GM10266 (cell line): ENCODE data around the gene HTR2A.

ENCODE experiments used
- DNase-seq: peaks from one replicate; pipeline ENCODE4 v3.0.0; 2012; ENCODE audit errors: extremely low spot score
- TF ChIP-seq, protein P1 (sequence below): IDR thresholded peaks from 2 replicates; pipeline ENCODE4 v1.5.1; 2012; ENCODE audit warnings: mild to moderate bottlenecking, low read depth; ENCODE audit not compliant: control insufficient read depth, insufficient read depth; ENCODE audit errors: missing control alignments

HTR2A gene

DNA sequence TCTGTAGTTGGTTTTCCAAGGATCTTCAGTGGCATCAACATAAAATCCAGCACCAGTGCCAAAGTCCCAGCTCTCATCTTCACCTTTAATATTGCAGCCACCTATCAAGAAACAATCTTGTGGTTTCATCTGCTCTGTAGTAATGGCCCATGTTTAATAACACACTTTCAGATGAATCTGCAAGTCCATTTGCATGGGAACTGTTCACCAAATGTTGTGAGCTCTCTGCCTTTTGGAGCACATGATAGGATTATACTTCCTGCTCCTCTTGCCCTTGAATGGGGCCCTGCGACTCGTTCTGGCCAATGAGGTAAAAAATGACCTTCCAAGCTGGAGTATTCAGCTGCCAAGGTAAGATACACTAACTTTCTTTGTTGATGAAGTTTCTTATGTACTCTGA lies 114.2 kb downstream of the HTR2A start:
- no peak for DNase-seq
- TF ChIP-seq, protein P1, sequence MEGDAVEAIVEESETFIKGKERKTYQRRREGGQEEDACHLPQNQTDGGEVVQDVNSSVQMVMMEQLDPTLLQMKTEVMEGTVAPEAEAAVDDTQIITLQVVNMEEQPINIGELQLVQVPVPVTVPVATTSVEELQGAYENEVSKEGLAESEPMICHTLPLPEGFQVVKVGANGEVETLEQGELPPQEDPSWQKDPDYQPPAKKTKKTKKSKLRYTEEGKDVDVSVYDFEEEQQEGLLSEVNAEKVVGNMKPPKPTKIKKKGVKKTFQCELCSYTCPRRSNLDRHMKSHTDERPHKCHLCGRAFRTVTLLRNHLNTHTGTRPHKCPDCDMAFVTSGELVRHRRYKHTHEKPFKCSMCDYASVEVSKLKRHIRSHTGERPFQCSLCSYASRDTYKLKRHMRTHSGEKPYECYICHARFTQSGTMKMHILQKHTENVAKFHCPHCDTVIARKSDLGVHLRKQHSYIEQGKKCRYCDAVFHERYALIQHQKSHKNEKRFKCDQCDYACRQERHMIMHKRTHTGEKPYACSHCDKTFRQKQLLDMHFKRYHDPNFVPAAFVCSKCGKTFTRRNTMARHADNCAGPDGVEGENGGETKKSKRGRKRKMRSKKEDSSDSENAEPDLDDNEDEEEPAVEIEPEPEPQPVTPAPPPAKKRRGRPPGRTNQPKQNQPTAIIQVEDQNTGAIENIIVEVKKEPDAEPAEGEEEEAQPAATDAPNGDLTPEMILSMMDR, result no peak

DNA sequence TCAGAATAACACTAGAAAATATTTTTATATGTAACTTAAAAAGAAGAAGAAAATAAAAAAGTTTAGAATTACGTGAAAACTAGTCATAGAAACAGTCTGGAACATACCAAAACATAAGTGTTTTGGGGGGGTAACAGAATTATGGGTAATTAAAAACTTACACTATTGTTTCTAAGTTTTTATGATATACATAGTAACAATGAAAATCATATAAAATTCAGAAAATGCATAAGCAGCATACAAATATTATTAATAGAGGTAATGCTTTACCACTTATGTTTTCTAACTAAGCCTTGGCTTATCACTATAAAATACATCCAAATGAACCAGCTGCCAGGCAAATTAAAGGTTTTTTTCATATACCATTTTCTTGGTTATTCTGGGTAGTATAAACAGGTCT lies 114.8 kb downstream of the HTR2A start:
- TF ChIP-seq, protein P1, result no peak
- no peak for DNase-seq
